Bronchial epithelial cell (primary cell): Measurements from ENCODE around the gene SYT15. TPM values are rescaled to one million over a fixed set of nuclear protein-coding genes. Genes with fewer than 3 reads are reported as not detected.

Source experiments
- DNase-seq: peaks from one replicate; pipeline ENCODE4 v3.0.0-alpha.2; 2010; ENCODE audit warnings: low read depth
- FAIRE-seq: peaks from 2 replicates; lab custom pipeline; 2011; peaks lifted over from hg19 to GRCh38; lab: Jason Lieb, UNC
- H3K27me3 ChIP-seq: 2 replicates; pipeline ENCODE4 v1.5.1; 2011; ENCODE audit warnings: low read length; ENCODE audit not compliant: control insufficient read depth, insufficient read depth
- H3K36me3 ChIP-seq: 2 replicates; pipeline ENCODE4 v1.5.1; 2011; ENCODE audit warnings: low read length; ENCODE audit not compliant: control insufficient read depth, insufficient read depth
- H3K4me3 ChIP-seq: 2 replicates; pipeline ENCODE4 v1.5.1; 2011; ENCODE audit warnings: mild to moderate bottlenecking, low read depth, low read length, control low read depth
- total RNA-seq: library from RNA; depleted of rRNA; stranded (reverse); fragments of >200 nt; gene quantifications from 2 replicates; pipeline ENCODE4 v1.2.1, GENCODE V29; 2014
- TF ChIP-seq, protein P1 (sequence below): IDR thresholded peaks from 2 replicates; pipeline ENCODE4 v1.5.1; 2011; ENCODE audit warnings: mild to moderate bottlenecking, moderate library complexity, low read length, control low read depth, inconsistent platforms; ENCODE audit not compliant: insufficient read depth, severe bottlenecking

The SYT15 gene
- total RNA-seq, 1 donor from 2014 or later: under 0.01 TPM

DNA sequence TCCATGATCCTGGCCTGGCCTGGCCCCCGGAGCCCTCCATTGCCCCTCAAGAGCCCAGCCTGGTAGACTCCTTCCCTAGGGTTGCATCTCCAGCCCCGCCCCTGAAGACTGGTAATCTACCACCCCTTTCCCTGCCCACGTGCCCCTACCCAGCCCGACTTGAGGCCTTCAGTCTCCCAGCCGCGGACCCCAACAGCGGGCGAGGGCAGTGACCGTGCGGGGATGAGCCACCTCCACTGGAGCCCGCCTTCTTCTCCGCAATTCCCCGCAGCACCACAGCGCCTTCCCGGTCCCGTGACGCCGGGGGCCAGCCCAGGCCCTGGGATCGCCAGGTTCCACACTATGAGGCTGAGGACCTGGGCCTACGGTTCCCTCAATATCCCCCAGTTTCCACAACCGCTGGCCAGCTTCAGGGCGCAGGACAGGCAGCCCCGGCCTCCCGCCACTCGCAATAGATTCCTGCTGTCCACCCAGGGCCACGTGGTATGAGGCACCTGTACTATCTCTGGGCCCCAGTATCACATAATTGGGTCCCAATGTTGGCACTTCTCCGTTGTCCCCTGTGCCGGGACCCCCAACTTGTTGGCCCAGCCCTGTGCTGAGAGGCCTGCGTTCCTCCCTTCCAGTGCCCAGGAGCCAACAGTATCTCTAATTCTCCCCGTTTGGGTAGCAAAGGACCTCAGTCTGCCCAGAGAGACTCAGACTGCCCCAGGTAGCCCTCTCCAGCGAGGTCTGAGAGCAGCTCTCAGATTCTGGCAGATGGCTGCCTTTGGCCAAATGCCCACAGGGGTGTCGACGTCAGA is 21.4 kb upstream of the SYT15 start:
- DNase-seq: no peak
- Histone ChIP-seq H3K36me3 (no peaks in the 10 kb centered on the region), H3K27me3 (peaks cover 39% of the 10 kb centered on the region), H3K4me3 (no peak overlapping the region)
- FAIRE-seq: no peak
- TF ChIP-seq, protein P1, sequence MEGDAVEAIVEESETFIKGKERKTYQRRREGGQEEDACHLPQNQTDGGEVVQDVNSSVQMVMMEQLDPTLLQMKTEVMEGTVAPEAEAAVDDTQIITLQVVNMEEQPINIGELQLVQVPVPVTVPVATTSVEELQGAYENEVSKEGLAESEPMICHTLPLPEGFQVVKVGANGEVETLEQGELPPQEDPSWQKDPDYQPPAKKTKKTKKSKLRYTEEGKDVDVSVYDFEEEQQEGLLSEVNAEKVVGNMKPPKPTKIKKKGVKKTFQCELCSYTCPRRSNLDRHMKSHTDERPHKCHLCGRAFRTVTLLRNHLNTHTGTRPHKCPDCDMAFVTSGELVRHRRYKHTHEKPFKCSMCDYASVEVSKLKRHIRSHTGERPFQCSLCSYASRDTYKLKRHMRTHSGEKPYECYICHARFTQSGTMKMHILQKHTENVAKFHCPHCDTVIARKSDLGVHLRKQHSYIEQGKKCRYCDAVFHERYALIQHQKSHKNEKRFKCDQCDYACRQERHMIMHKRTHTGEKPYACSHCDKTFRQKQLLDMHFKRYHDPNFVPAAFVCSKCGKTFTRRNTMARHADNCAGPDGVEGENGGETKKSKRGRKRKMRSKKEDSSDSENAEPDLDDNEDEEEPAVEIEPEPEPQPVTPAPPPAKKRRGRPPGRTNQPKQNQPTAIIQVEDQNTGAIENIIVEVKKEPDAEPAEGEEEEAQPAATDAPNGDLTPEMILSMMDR: no peak

GRCh38 chr10:46558122-46558391 is 20.9 kb upstream of the SYT15 start:
- Histone ChIP-seq H3K27me3 (peaks cover 37% of the 10 kb centered on the region), H3K36me3 (no peaks in the 10 kb centered on the region), H3K4me3 (no peak overlapping the region)
- TF ChIP-seq, protein P1: no peak
- FAIRE-seq: no peak
- no peak for DNase-seq

GRCh38 chr10:46558392-46559185 is 20.3 kb upstream of the SYT15 start:
- no peak overlapping the region for H3K4me3 ChIP-seq
- DNase-seq (no peak), FAIRE-seq (no peak)
- no peaks in the 10 kb centered on the region for H3K36me3 ChIP-seq
- TF ChIP-seq, protein P1: no peak
- peaks cover 33% of the 10 kb centered on the region for H3K27me3 ChIP-seq

DNA sequence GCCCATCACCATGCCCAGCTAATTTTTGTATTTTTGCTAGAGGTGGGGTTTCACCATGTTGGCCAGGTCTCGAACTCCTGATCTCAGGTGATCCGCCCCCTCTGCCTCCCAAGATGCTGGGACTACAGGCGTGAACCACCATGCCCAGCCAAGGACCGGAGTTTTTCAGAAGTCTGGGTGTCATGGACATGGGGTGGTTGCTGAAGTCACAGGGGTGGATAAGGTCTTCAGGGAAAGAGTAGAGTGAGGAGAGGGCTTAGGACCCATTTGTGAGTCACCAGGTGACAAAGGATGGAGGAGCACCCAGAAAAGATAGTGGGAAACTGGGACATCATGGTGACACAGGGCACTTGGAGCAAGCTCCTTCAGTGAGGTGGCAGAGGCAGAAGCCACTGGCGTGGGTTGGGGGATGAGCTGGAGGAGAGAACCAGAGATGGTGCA is 19.7 kb upstream of the SYT15 start:
- FAIRE-seq (no peak), DNase-seq (no peak)
- Histone ChIP-seq H3K27me3 (peaks cover 29% of the 10 kb centered on the region), H3K4me3 (no peak overlapping the region), H3K36me3 (no peaks in the 10 kb centered on the region)
- TF ChIP-seq, protein P1: no peak

DNA sequence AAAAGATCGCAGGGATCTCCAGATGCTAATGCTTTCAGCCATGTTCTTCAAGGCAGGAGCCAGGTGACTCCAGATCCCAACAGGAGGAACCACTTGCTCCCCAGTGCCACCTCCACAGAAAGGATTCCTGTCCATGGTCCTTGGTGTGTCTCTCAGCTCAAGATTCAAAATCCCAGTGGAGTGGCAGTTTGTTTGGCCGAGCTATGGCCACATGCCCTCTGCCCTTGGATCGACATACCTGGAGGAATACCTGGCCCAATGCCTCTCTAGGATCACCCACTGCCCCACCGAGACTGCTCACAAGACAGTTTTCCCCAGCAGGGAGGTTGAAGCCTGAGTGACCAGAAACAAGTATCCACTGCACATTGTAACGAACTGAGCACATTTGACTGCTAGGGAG is 18.5 kb upstream of the SYT15 start:
- no peak for DNase-seq
- Histone ChIP-seq H3K27me3 (peaks cover 27% of the 10 kb centered on the region), H3K36me3 (no peaks in the 10 kb centered on the region), H3K4me3 (no peak overlapping the region)
- TF ChIP-seq, protein P1: no peak
- no peak for FAIRE-seq
